ENCODE results near the gene SIRT1.
A peak's percentile ranks its signal among the peaks of the same experiment; 100 is the strongest.
"Not testable (repeated sequence)": the region's sequence is repeated elsewhere in the genome, so short reads cannot be mapped to it uniquely, and the experiment has no call there.

Gene SIRT1

DNA sequence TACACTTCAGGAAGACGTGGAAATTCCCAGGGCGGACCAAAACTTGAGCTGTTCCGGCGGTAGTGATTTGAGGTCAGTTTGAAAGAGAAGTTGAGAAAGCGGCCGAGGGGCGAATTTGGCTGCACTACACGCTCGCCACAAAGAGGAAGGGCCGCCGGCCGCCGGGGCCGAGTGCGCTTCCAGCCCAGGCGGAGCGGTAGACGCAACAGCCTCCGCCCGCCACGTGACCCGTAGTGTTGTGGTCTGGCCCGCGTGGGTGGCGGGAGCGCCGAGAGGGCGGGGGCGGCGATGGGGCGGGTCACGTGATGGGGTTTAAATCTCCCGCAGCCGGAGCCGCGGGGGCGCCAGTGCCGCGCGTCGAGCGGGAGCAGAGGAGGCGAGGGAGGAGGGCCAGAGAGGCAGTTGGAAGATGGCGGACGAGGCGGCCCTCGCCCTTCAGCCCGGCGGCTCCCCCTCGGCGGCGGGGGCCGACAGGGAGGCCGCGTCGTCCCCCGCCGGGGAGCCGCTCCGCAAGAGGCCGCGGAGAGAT is at the start of gene SIRT1:
TSS of gene SIRT1 (plus strand) at position 344 of the 529 bp plus-strand sequence. CDS start at position 410, 66 bp downstream.
- no peaks in the 10 kb centered on the region for H3K27me3 ChIP-seq (ENCODE audit: control insufficient read depth in 1 of 2, insufficient read depth in 2 of 2, low read length in 2 of 2)
- H3K36me3 ChIP-seq (ENCODE audit: control insufficient read depth in 2 of 2, insufficient read depth in 2 of 2, low read length in 2 of 2) = peaks cover 6 to 20% of the 10 kb centered on the region in 2 donors
- H3K4me3 ChIP-seq (ENCODE audit: low read length in 2 of 2) = peak within 1 kb of the TSS; percentile 82 to 92
- peaks cover 17% of the 10 kb centered on the region for H3K4me1 ChIP-seq (ENCODE audit: control insufficient read depth, insufficient read depth, low read length)
- H3K9me3 ChIP-seq (ENCODE audit: control insufficient read depth in 2 of 2, low read length in 2 of 2) = no peaks in the 10 kb centered on the region
- H3K9ac ChIP-seq (ENCODE audit: low read length in 2 of 2) = peak within 1 kb of the TSS; percentile 90 to 93
- H3K27ac ChIP-seq (ENCODE audit: low read length) = peak within 1 kb of the TSS; percentile 92

DNA sequence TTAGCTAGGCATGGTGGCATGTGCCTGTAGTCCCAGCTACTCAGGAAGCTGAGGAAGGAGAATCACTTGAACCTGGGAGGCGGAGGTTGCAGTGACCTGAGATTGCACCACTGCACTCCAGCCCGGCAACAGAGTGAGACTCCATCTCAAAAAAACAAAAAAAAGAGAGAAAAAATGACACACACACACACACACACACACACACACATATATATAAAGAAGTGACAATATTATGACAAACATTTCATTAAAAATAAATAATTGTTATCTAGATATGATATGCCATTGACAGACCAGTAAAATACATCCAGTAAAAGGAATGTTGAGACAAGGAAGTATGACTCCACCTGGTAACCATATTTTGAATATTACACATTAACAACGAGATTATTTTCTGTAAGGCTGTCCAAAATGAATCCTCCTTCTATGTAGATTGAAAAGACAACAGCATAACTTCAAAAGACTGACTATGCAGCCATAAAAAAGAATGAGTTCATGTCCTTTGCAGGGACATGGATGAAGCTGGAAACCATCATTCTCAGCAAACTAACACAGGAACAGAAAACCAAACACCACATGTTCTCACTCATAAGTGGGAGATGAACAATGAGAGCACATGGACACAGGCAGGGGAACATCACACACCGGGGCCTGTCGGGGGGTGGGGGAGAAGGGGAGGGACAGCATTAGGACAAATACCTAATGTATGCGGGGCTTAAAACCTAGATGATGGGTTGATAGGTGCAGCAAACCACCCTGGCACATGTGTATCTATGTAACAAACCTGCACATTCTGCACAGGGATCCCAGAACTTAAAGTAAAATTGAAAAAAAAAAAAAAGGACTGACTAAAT is 48.7 kb upstream of the SIRT1 start:
- H3K36me3 ChIP-seq (ENCODE audit: control insufficient read depth in 2 of 2, insufficient read depth in 2 of 2, low read length in 2 of 2); H3K27me3 ChIP-seq (ENCODE audit: control insufficient read depth in 1 of 2, insufficient read depth in 2 of 2, low read length in 2 of 2); H3K9ac ChIP-seq (ENCODE audit: low read length in 2 of 2); H3K27ac ChIP-seq (ENCODE audit: low read length); H3K4me3 ChIP-seq (ENCODE audit: low read length in 2 of 2); H3K9me3 ChIP-seq (ENCODE audit: control insufficient read depth in 2 of 2, low read length in 2 of 2); H3K4me1 ChIP-seq (ENCODE audit: control insufficient read depth, insufficient read depth, low read length): not testable (repeated sequence)

DNA sequence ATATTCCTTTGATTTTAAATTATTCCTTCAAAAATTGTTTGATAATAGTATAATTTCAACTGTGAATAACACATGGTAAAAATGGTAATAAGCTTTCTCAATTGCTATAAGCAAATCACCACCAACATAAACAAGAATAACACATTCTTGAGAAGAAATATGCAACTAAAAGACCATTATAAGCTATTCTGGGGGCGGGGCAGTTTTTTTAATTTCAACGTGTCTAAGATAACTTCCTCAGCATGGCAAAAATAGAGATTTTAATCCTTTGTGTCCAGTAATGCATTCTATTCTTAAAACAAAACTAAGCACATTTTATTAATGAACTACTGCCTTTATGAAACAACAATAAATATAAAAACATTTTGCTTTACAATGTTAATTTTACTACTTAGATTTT is 48.0 kb upstream of the SIRT1 start:
- Histone ChIP-seq H3K36me3 (ENCODE audit: control insufficient read depth in 2 of 2, insufficient read depth in 2 of 2, low read length in 2 of 2) (no peaks in the 10 kb centered on the region), H3K27me3 (ENCODE audit: control insufficient read depth in 1 of 2, insufficient read depth in 2 of 2, low read length in 2 of 2) (no peaks in the 10 kb centered on the region), H3K4me1 (ENCODE audit: control insufficient read depth, insufficient read depth, low read length) (no peaks in the 10 kb centered on the region), H3K4me3 (ENCODE audit: low read length in 2 of 2) (no peak overlapping the region), H3K27ac (ENCODE audit: low read length) (no peak overlapping the region), H3K9ac (ENCODE audit: low read length in 2 of 2) (no peak overlapping the region), H3K9me3 (ENCODE audit: control insufficient read depth in 2 of 2, low read length in 2 of 2) (no peaks in the 10 kb centered on the region)

DNA sequence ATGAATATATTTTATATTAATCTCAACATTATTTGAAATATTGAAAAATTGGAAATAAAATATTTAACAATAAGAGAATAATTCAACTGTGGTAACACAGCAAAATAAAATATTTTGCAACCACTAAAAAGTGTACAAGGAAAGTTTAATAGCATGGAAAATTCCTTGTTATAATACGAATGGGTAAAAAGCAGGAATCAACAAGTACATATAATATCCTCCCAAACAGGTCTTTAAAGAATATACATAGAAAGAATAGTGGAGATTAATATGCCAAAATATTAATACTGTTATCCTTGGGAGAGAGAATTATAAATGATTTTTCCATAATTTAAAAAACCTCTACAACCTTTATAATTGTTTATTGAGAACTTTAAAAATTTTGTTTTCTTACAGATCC is 47.5 kb upstream of the SIRT1 start:
- no peaks in the 10 kb centered on the region for H3K36me3 ChIP-seq (ENCODE audit: control insufficient read depth in 2 of 2, insufficient read depth in 2 of 2, low read length in 2 of 2)
- no peaks in the 10 kb centered on the region for H3K9me3 ChIP-seq (ENCODE audit: control insufficient read depth in 2 of 2, low read length in 2 of 2)
- H3K4me3 ChIP-seq (ENCODE audit: low read length in 2 of 2) = no peak overlapping the region
- H3K27me3 ChIP-seq (ENCODE audit: control insufficient read depth in 1 of 2, insufficient read depth in 2 of 2, low read length in 2 of 2) = no peaks in the 10 kb centered on the region
- H3K27ac ChIP-seq (ENCODE audit: low read length) = no peak overlapping the region
- H3K4me1 ChIP-seq (ENCODE audit: control insufficient read depth, insufficient read depth, low read length) = no peaks in the 10 kb centered on the region
- H3K9ac ChIP-seq (ENCODE audit: low read length in 2 of 2) = no peak overlapping the region

DNA sequence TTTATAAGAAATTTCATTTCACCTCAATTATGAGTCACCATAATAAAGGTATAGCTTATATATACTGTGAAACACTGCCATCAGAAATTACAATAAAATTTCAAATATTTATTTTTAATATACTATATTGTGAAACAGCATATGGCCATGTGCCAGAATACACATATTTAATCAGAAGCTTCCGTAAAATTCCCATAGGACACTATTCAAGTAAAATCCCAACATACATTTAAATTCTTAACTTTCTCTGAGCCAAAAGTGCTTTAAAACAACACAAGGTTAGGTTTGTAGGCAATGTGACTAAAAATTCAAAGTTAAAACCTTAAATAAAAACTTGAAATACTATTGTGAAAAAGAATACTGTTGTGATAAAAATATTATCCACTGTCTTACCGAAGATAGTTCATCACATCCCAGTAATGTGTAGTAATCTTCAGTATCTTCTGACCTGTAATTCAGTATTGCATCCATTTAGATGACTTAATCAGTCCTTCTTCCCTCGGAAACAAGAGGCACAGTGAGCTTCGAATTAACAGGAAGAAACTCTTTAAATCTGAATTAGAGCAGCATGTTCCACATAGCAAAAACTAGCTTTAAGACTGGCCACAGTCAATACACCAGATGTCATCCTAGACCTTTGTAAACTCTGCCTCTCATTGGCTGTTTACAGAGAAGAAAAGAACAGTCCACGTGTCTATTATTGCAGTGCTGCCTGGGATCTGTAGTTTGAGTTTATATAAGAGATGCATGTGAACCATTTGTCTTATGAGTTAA is 46.7 kb upstream of the SIRT1 start, which contains the start of gene DNAJC12:
TSS of gene DNAJC12 (minus strand) at position 648 of the 774 bp plus-strand sequence. CDS start at position 471, 177 bp downstream.
- Histone ChIP-seq H3K36me3 (ENCODE audit: control insufficient read depth in 2 of 2, insufficient read depth in 2 of 2, low read length in 2 of 2) (no peaks in the 10 kb centered on the region), H3K27me3 (ENCODE audit: control insufficient read depth in 1 of 2, insufficient read depth in 2 of 2, low read length in 2 of 2) (no peaks in the 10 kb centered on the region), H3K4me1 (ENCODE audit: control insufficient read depth, insufficient read depth, low read length) (no peaks in the 10 kb centered on the region), H3K9me3 (ENCODE audit: control insufficient read depth in 2 of 2, low read length in 2 of 2) (no peaks in the 10 kb centered on the region), H3K4me3 (ENCODE audit: low read length in 2 of 2) (peak within 1 kb of the TSS; percentile 57 to 66), H3K9ac (ENCODE audit: low read length in 2 of 2) (peak within 1 kb of the TSS; percentile 43 to 55), H3K27ac (ENCODE audit: low read length) (no peak within 1 kb of the TSS)

DNA sequence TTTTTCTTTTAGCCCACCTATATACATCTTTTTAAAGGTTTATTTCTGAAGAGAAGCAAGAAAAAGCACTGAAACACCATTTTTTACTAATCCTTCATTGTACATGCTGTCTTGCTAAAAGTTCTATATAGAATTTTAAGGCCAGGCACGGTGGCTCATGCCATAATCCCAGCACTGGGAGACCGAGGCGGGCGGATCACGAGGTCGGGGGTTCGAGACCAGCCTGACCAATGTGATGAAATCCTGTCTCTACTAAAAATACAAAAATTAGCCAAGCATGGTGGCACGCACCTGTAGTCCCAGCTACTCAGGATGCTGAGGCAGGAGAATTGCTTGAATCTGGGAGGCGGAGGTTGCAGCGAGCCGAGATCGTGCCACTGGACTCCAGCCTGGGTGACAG is 44.9 kb upstream of the SIRT1 start:
- not testable (repeated sequence) for H3K36me3 ChIP-seq (ENCODE audit: control insufficient read depth in 2 of 2, insufficient read depth in 2 of 2, low read length in 2 of 2); H3K9ac ChIP-seq (ENCODE audit: low read length in 2 of 2); H3K27ac ChIP-seq (ENCODE audit: low read length); H3K4me3 ChIP-seq (ENCODE audit: low read length in 2 of 2); H3K4me1 ChIP-seq (ENCODE audit: control insufficient read depth, insufficient read depth, low read length); H3K9me3 ChIP-seq (ENCODE audit: control insufficient read depth in 2 of 2, low read length in 2 of 2); H3K27me3 ChIP-seq (ENCODE audit: control insufficient read depth in 1 of 2, insufficient read depth in 2 of 2, low read length in 2 of 2)

DNA sequence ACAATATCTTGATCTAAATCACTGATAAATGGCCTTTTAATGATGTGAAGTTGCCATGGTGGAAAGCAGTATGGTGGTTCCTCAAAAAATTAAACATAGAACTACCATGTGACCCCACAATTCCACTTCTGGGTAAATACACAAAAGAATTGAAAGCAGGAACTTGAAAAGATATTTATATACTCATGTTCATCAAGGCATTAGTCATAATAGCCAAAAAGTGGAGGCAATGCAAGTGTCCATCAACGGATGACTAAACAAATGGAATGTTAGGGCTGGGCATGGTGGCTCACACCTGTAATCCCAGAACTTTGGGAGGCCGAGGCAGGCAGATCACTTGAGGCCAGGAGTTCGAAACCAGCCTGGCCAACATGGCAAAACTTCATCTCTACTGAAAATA is 44.5 kb upstream of the SIRT1 start:
- Histone ChIP-seq H3K36me3 (ENCODE audit: control insufficient read depth in 2 of 2, insufficient read depth in 2 of 2, low read length in 2 of 2) (no peaks in the 10 kb centered on the region), H3K27ac (ENCODE audit: low read length) (no peak overlapping the region), H3K27me3 (ENCODE audit: control insufficient read depth in 1 of 2, insufficient read depth in 2 of 2, low read length in 2 of 2) (no peaks in the 10 kb centered on the region), H3K9ac (ENCODE audit: low read length in 2 of 2) (no peak overlapping the region), H3K9me3 (ENCODE audit: control insufficient read depth in 2 of 2, low read length in 2 of 2) (no peaks in the 10 kb centered on the region), H3K4me3 (ENCODE audit: low read length in 2 of 2) (no peak overlapping the region), H3K4me1 (ENCODE audit: control insufficient read depth, insufficient read depth, low read length) (no peaks in the 10 kb centered on the region)

DNA sequence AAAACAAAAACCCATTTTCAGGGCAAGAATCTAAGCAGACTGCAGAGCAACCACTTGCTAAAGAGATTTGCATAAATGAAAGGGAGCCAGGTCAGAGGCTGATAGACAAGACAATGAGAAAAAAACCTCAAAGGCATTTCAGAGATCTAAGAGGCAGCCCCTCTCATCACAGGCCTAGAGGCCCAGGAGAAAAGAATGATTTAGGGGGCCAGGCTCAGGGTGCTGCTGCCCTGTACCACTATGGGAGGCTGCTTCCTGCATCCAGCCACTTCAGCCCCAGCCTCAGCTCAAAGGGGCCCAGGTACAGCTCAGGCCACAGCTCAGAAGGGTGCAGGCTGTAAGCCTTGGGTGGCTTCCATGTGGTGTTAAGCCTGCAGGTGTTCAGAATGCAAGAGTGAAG is 42.7 kb upstream of the SIRT1 start:
- Histone ChIP-seq H3K27me3 (ENCODE audit: control insufficient read depth in 1 of 2, insufficient read depth in 2 of 2, low read length in 2 of 2) (no peaks in the 10 kb centered on the region), H3K9me3 (ENCODE audit: control insufficient read depth in 2 of 2, low read length in 2 of 2) (no peaks in the 10 kb centered on the region), H3K27ac (ENCODE audit: low read length) (no peak overlapping the region), H3K4me1 (ENCODE audit: control insufficient read depth, insufficient read depth, low read length) (no peaks in the 10 kb centered on the region), H3K36me3 (ENCODE audit: control insufficient read depth in 2 of 2, insufficient read depth in 2 of 2, low read length in 2 of 2) (no peaks in the 10 kb centered on the region), H3K4me3 (ENCODE audit: low read length in 2 of 2) (no peak overlapping the region), H3K9ac (ENCODE audit: low read length in 2 of 2) (no peak overlapping the region)

DNA sequence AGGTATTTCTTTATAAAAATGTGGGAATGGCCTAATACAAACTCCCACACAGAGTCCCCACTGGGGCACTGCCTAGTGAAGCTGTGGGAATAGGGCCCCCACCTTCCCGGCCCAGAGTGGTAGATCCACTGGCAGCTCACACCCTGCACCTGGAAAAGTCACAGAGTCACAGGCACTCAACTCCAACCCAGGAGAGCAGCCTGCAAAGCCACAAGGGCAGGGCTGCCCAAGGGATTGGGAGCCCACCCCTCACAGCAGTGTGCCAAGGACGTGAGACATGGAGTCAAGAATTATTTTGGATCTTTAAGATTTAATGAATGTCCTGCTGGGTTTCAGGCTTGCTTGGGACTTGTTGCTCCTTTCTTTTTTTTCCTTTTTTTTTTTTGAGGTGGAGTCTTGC is 41.2 kb upstream of the SIRT1 start:
- H3K4me3 ChIP-seq (ENCODE audit: low read length in 2 of 2) = no peak overlapping the region
- no peaks in the 10 kb centered on the region for H3K36me3 ChIP-seq (ENCODE audit: control insufficient read depth in 2 of 2, insufficient read depth in 2 of 2, low read length in 2 of 2)
- H3K9ac ChIP-seq (ENCODE audit: low read length in 2 of 2) = no peak overlapping the region
- H3K27me3 ChIP-seq (ENCODE audit: control insufficient read depth in 1 of 2, insufficient read depth in 2 of 2, low read length in 2 of 2) = no peaks in the 10 kb centered on the region
- no peak overlapping the region for H3K27ac ChIP-seq (ENCODE audit: low read length)
- no peaks in the 10 kb centered on the region for H3K9me3 ChIP-seq (ENCODE audit: control insufficient read depth in 2 of 2, low read length in 2 of 2)
- H3K4me1 ChIP-seq (ENCODE audit: control insufficient read depth, insufficient read depth, low read length) = no peaks in the 10 kb centered on the region

DNA sequence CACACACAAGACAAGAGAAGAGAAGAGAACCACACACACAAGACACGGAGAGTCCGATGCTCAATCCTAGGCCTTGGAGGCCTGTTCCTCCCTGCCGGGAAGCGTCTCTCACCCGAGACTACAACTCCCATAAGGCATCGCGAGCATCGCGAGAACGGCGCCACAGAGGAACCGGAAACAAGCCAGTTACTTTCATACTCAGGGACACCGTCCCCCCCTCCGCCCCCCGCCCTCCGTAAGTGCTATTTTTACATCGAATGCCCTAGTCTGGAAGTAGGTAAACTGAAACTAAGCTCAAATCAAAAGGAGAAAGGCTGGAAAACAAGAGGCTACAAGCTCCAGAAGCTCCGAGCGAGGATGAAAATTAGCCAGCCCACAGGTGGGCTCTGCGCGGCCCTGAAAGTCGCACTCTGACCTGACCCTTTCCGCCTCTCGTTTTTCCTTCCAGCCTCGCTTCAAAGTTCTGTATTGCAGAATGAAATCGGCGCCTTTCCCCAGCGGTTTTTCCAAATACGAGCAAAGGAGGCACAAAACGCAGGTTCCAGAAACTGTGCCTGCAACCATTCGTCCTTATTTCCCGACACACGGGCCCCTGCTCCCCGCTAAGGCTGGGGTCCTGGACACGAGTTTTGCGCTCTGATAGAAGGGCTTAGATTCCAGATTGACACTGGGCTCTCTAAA is 35.0 kb upstream of the SIRT1 start:
- Histone ChIP-seq H3K27ac (ENCODE audit: low read length) (peak overlapping the region; percentile 93), H3K36me3 (ENCODE audit: control insufficient read depth in 2 of 2, insufficient read depth in 2 of 2, low read length in 2 of 2) (no peaks in the 10 kb centered on the region), H3K4me3 (ENCODE audit: low read length in 2 of 2) (peak overlapping the region; percentile 82 to 96), H3K9me3 (ENCODE audit: control insufficient read depth in 2 of 2, low read length in 2 of 2) (no peaks in the 10 kb centered on the region), H3K4me1 (ENCODE audit: control insufficient read depth, insufficient read depth, low read length) (peaks cover 5% of the 10 kb centered on the region), H3K9ac (ENCODE audit: low read length in 2 of 2) (peak overlapping the region; percentile 84 to 98), H3K27me3 (ENCODE audit: control insufficient read depth in 1 of 2, insufficient read depth in 2 of 2, low read length in 2 of 2) (no peaks in the 10 kb centered on the region)

All from stomach smooth muscle (tissue), 2 donors.